ENCODE data around the gene PTGES2. TPM values are rescaled to one million over a fixed set of nuclear protein-coding genes. Genes with fewer than 3 reads are reported as not detected.

The PTGES2 gene
- total RNA-seq, 2 experiments from 2014 or later = 68.1 to 76.3 TPM

DNA sequence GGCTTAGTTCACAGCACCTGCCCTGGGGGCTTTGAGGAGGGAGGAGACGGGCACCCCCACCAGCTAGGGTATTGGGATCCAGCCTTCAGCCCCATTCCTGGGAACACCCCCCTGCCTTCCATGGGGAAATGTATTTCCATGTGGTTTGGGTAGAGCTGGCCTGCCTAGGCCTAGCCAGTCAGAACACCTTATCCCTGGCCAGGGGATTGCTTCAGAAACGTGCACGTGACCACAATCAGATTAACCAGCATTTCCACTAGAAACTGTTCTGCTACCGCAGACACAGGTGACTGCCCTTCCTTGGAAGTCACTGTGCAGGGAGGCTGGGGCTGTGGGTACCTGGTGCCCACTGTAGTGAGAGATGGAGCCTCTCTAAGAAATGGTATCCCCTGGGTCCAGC is 46.5 kb upstream of the PTGES2 start:
- no peaks in the 10 kb centered on the region for H3K9me3 ChIP-seq (ENCODE audit: low read length)
- intact Hi-C loops (cut with micrococcal nuclease; ENCODE audit: unreplicated experiment) = no loop called here
- DNase-seq (ENCODE audit: low spot score) = no peak
- no peaks in the 10 kb centered on the region for H3K9me2 ChIP-seq (ENCODE audit: insufficient read depth, low read length)
- H3K4me3 ChIP-seq (ENCODE audit: low read depth, low read length, poor library complexity, severe bottlenecking) = no peak overlapping the region
- H4K20me1 ChIP-seq (ENCODE audit: insufficient read depth, low read length) = no peaks in the 10 kb centered on the region
- H2AFZ ChIP-seq (ENCODE audit: low read length) = no peak overlapping the region
- H3K27ac ChIP-seq (ENCODE audit: low read depth, low read length, poor library complexity, severe bottlenecking) = no peak overlapping the region
- no peak overlapping the region for H3K4me2 ChIP-seq (ENCODE audit: low read length)
- POLR2A ChIA-PET = interaction anchor here (0.6 kb wide), 2 partner anchors 18 to 218 kb away, joined by 3 to 4 read pairs; no protein-coding TSS in a partner anchor
- peaks cover 59% of the 10 kb centered on the region for H3K36me3 ChIP-seq (ENCODE audit: insufficient read depth, low read length)
- BruUV-seq (replicated peaks) = no TSS peak
- TF ChIP-seq, protein P1, sequence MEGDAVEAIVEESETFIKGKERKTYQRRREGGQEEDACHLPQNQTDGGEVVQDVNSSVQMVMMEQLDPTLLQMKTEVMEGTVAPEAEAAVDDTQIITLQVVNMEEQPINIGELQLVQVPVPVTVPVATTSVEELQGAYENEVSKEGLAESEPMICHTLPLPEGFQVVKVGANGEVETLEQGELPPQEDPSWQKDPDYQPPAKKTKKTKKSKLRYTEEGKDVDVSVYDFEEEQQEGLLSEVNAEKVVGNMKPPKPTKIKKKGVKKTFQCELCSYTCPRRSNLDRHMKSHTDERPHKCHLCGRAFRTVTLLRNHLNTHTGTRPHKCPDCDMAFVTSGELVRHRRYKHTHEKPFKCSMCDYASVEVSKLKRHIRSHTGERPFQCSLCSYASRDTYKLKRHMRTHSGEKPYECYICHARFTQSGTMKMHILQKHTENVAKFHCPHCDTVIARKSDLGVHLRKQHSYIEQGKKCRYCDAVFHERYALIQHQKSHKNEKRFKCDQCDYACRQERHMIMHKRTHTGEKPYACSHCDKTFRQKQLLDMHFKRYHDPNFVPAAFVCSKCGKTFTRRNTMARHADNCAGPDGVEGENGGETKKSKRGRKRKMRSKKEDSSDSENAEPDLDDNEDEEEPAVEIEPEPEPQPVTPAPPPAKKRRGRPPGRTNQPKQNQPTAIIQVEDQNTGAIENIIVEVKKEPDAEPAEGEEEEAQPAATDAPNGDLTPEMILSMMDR (conservative IDR thresholded peaks at IDR 0.05; ENCODE audit: low read length) = no peak
- CTCF ChIA-PET (ENCODE audit: unreplicated experiment) = no interaction called here
- no peaks in the 10 kb centered on the region for H3K79me2 ChIP-seq (ENCODE audit: insufficient read depth, low read depth, low read length)
- no peaks in the 10 kb centered on the region for H3K4me1 ChIP-seq (ENCODE audit: insufficient read depth, low read length, poor library complexity, severe bottlenecking)

DNA sequence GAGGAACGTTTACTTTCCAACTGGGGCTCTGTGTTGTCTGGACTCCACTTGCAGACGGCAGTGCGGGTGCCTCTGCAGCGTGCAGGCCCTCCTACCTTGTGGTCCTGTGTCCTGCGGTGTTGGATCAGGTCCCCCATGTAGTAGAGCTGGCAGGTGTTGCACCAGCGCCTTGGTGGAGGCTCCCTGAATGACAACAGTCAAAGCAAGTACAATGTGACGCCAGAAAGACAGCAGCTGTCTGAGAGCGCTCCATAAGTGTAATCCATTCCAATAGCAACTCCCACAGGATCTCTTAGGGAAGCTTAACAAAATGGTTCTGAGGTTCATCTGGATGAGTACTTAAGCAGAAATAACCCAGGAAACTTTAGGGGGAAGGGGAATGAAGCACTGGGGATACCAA is 42.4 kb upstream of the PTGES2 start:
- H3K4me2 ChIP-seq (ENCODE audit: low read length) = no peak overlapping the region
- no peaks in the 10 kb centered on the region for H3K9me3 ChIP-seq (ENCODE audit: low read length)
- H3K9me2 ChIP-seq (ENCODE audit: insufficient read depth, low read length) = no peaks in the 10 kb centered on the region
- CTCF ChIA-PET (ENCODE audit: unreplicated experiment) = no interaction called here
- H3K27ac ChIP-seq (ENCODE audit: low read depth, low read length, poor library complexity, severe bottlenecking) = no peak overlapping the region
- H3K4me3 ChIP-seq (ENCODE audit: low read depth, low read length, poor library complexity, severe bottlenecking) = no peak overlapping the region
- BruUV-seq (replicated peaks) = no TSS peak
- H2AFZ ChIP-seq (ENCODE audit: low read length) = no peak overlapping the region
- H3K36me3 ChIP-seq (ENCODE audit: insufficient read depth, low read length) = peaks cover 60% of the 10 kb centered on the region
- intact Hi-C loops (cut with micrococcal nuclease; ENCODE audit: unreplicated experiment) = no loop called here
- POLR2A ChIA-PET = no interaction called here
- TF ChIP-seq, protein P1 (conservative IDR thresholded peaks at IDR 0.05; ENCODE audit: low read length) = no peak
- TF ChIP-seq EZH2phosphoT487 (IDR thresholded peaks at IDR 0.05; ENCODE audit: borderline replicate concordance, low read depth, low read length) = no peak
- H3K4me1 ChIP-seq (ENCODE audit: insufficient read depth, low read length, poor library complexity, severe bottlenecking) = no peaks in the 10 kb centered on the region
- H4K20me1 ChIP-seq (ENCODE audit: insufficient read depth, low read length) = no peaks in the 10 kb centered on the region
- no peak for DNase-seq (ENCODE audit: low spot score)
- H3K79me2 ChIP-seq (ENCODE audit: insufficient read depth, low read depth, low read length) = no peaks in the 10 kb centered on the region

DNA sequence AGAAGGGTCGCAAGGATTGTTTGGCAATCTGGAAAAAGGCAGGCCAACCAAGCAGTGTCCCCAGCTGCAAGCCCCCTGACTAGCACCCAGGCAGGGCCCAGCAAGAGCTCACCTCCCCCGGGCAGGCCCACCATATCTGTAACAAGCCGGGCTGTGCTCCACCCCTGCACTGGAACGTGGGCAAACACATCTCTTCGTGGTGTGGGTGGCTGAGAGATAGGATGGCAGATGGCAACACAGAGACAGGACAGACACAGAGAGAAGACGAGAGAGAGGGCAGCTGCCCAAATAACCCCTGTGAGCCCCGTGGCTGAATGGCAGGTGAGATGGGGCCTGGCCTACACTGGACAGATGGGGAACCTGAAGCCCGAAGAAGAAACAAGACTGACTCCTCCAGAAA is 42.0 kb upstream of the PTGES2 start:
- Histone ChIP-seq H3K9me3 (ENCODE audit: low read length) (no peaks in the 10 kb centered on the region), H3K4me3 (ENCODE audit: low read depth, low read length, poor library complexity, severe bottlenecking) (no peak overlapping the region)
- POLR2A ChIA-PET = no interaction called here

More for the DNA sequence above, 42.0 kb upstream of the PTGES2 start:
- Histone ChIP-seq H3K4me2 (ENCODE audit: low read length) (no peak overlapping the region), H3K4me1 (ENCODE audit: insufficient read depth, low read length, poor library complexity, severe bottlenecking) (no peaks in the 10 kb centered on the region), H3K36me3 (ENCODE audit: insufficient read depth, low read length) (peaks cover 60% of the 10 kb centered on the region), H4K20me1 (ENCODE audit: insufficient read depth, low read length) (no peaks in the 10 kb centered on the region), H2AFZ (ENCODE audit: low read length) (no peak overlapping the region), H3K27ac (ENCODE audit: low read depth, low read length, poor library complexity, severe bottlenecking) (no peak overlapping the region), H3K9me2 (ENCODE audit: insufficient read depth, low read length) (no peaks in the 10 kb centered on the region), H3K79me2 (ENCODE audit: insufficient read depth, low read depth, low read length) (no peaks in the 10 kb centered on the region)
- no TSS peak for BruUV-seq (replicated peaks)
- TF ChIP-seq, protein P1 (conservative IDR thresholded peaks at IDR 0.05; ENCODE audit: low read length) = no peak
- TF ChIP-seq EZH2phosphoT487 (IDR thresholded peaks at IDR 0.05; ENCODE audit: borderline replicate concordance, low read depth, low read length) = no peak
- intact Hi-C loops (cut with micrococcal nuclease; ENCODE audit: unreplicated experiment) = no loop called here
- no peak for DNase-seq (ENCODE audit: low spot score)
- CTCF ChIA-PET (ENCODE audit: unreplicated experiment) = interaction anchor here (0.6 kb wide), 1 partner anchor 8 kb away, joined by 3 read pairs; no protein-coding TSS in a partner anchor
